ENCODE measurements around the gene RAMP3. TPM values are rescaled to one million over a fixed set of nuclear protein-coding genes. Genes with fewer than 3 reads are reported as not detected.
"Not testable (repeated sequence)": the region's sequence is repeated elsewhere in the genome, so short reads cannot be mapped to it uniquely, and the experiment has no call there.

The RAMP3 gene
- total and polyA plus RNA-seq, 9 of the 15 experiments (the other 6 are each of a cell fraction or from before 2014, with no cell fraction given): not detected

DNA sequence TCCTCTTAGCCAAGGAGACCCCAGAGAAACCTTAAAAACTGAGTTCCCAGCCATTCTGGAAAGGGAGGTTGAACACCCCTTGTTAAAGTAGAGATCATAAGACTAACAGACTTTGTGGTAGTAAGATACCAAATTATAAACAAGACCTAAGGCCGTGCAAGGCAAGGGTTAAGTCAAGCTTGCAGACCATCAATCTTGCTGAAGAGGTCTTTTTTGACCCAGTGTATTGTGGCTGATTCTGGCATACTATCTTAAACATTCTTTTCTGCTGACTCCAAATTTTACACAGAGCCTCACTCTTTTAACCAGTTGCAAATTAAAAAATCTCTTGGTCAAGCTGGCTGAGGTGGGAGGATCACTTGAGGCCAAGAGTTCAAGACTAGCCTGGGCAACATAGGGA lies 44.9 kb upstream of the RAMP3 start (continued):
- TF ChIP-seq, protein P1, sequence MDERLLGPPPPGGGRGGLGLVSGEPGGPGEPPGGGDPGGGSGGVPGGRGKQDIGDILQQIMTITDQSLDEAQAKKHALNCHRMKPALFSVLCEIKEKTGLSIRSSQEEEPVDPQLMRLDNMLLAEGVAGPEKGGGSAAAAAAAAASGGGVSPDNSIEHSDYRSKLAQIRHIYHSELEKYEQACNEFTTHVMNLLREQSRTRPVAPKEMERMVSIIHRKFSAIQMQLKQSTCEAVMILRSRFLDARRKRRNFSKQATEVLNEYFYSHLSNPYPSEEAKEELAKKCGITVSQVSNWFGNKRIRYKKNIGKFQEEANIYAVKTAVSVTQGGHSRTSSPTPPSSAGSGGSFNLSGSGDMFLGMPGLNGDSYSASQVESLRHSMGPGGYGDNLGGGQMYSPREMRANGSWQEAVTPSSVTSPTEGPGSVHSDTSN (CRISPR knock-in tag; IDR thresholded peaks at IDR 0.05; ENCODE audit: low read depth): no peak
- TF ChIP-seq, protein P1 (tag; conservative IDR thresholded peaks at IDR 0.05; ENCODE audit: low read depth): peak; percentile 31; the same call in 1 of the 2 replicates
- TF ChIP-seq ZNF282 (CRISPR knock-in tag; IDR thresholded peaks at IDR 0.05) (no peak), MEIS2 (IDR thresholded peaks at IDR 0.05; ENCODE audit: partially characterized antibody) (peak; percentile 32), C11orf30 (IDR thresholded peaks at IDR 0.05; ENCODE audit: low read depth) (peak; percentile 82)
- TF ChIP-seq, protein P2, sequence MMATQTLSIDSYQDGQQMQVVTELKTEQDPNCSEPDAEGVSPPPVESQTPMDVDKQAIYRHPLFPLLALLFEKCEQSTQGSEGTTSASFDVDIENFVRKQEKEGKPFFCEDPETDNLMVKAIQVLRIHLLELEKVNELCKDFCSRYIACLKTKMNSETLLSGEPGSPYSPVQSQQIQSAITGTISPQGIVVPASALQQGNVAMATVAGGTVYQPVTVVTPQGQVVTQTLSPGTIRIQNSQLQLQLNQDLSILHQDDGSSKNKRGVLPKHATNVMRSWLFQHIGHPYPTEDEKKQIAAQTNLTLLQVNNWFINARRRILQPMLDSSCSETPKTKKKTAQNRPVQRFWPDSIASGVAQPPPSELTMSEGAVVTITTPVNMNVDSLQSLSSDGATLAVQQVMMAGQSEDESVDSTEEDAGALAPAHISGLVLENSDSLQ (IDR thresholded peaks at IDR 0.05): peak; percentile 3; the same call in 1 of the 2 replicates

DNA sequence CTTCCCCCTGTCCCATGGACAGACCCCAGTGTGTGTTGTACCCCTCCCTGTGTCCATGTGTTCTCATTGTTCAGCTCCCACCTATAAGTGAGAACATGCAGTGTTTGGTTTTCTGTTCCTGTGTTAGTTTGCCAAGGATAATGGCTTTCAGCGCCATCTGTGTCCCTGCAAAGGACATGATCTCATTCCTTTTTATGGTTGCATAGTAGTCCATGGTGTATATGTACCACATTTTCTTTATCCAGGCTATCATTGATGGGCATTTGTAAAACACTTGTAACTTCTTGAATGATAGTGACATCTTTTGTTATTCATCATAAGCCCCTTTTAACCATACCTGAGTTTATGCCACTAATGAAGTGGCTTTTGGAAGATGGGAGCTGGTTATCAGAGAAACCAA lies 43.3 kb upstream of the RAMP3 start:
- TF ChIP-seq ZNF146 (CRISPR knock-in tag; IDR thresholded peaks at IDR 0.05; ENCODE audit: unreplicated experiment) (peak; percentile 89), ZNF232 (CRISPR knock-in tag; IDR thresholded peaks at IDR 0.05) (0 out of 2 replicates have a peak, but pooled peaks have one; percentile 26), TGIF2 (CRISPR knock-in tag; IDR thresholded peaks at IDR 0.05) (0 out of 2 replicates have a peak, but pooled peaks have one; percentile 27)
- FAIRE-seq; ATAC-seq; H4K20me1 ChIP-seq (replicated peaks; ENCODE audit: control insufficient read depth, insufficient read depth, low read length); in situ Hi-C loops (cut with MboI); DNase-seq (ENCODE audit: extremely low read depth in 1 of 4, low spot score in 3 of 4); H3K4me3 ChIP-seq; H2AFZ ChIP-seq (ENCODE audit: low read depth, low read length); H3K27ac ChIP-seq (ENCODE audit: extremely low read depth, low read depth, low read length); H3K9me1 ChIP-seq (ENCODE audit: control insufficient read depth, insufficient read depth, low read length); H3K36me3 ChIP-seq (ENCODE audit: control insufficient read depth, insufficient read depth, low read length); H3K4me2 ChIP-seq (ENCODE audit: insufficient read depth, low read length); H3K9ac ChIP-seq (ENCODE audit: insufficient read depth in 1 of 2, low read depth in 2 of 2, low read length in 2 of 2); H3K27me3 ChIP-seq (ENCODE audit: control insufficient read depth in 2 of 2, insufficient read depth in 2 of 2, low read length in 2 of 2); BruUV-seq (replicated peaks); H3K9me3 ChIP-seq (replicated peaks; ENCODE audit: control insufficient read depth, insufficient read depth, low read depth, low read length): not testable (repeated sequence)
- 63% methylated on average over 1 of the region's 1 CpG for WGBS (ENCODE audit: insufficient coverage, low coverage, missing lambda C conversion rate)
- Histone ChIP-seq H3K79me2 (ENCODE audit: control insufficient read depth, insufficient read depth, low read length) (peaks cover 30% of the 10 kb centered on the region), H3K4me1 (replicated peaks in 1 of 2; ENCODE audit: control insufficient read depth in 2 of 2, insufficient read depth in 2 of 2, low read length in 2 of 2) (peaks cover 9 to 11% of the 10 kb centered on the region in 2 experiments; a peak in 4 of 5 replicates)
- intact Hi-C loops (cut with micrococcal nuclease): loop anchor here (5.0 kb wide), 1 partner anchor 127 kb away; no protein-coding TSS in a partner anchor
- CTCF ChIA-PET (ENCODE audit: low intra/inter-chr PET ratio): interaction anchor here (0.6 kb wide), 1 partner anchor 213 kb away, joined by 3 read pairs; no protein-coding TSS in a partner anchor
- POLR2A ChIA-PET: interaction anchor here (1.3 to 1.6 kb wide), 3 partner anchors 11 to 131 kb away, joined by 4 to 6 read pairs (median 4); no protein-coding TSS in a partner anchor
